Osteocyte (in vitro differentiated cells): ENCODE data around the gene NRF1. TPM values are rescaled to one million over a fixed set of nuclear protein-coding genes. Genes with fewer than 3 reads are reported as not detected.

Experiments used
- DNase-seq: peaks from one replicate; pipeline ENCODE4 v3.0.0; 2021; ENCODE audit warnings: mixed read lengths; ENCODE audit not compliant: unreplicated experiment; ENCODE audit errors: extremely low spot score
- H3K27ac Mint-ChIP-seq: one replicate; pipeline ENCODE4 v1.8.0; 2021; ENCODE audit warnings: mild to moderate bottlenecking, mixed read lengths; ENCODE audit not compliant: unreplicated experiment
- H3K27me3 Mint-ChIP-seq: one replicate; pipeline ENCODE4 v1.8.0; 2021; ENCODE audit warnings: mixed read lengths; ENCODE audit not compliant: unreplicated experiment
- H3K36me3 Mint-ChIP-seq: one replicate; pipeline ENCODE4 v1.8.0; 2021; ENCODE audit warnings: mixed read lengths; ENCODE audit not compliant: unreplicated experiment
- H3K4me1 Mint-ChIP-seq: one replicate; pipeline ENCODE4 v1.8.0; 2021; ENCODE audit warnings: mixed read lengths; ENCODE audit not compliant: unreplicated experiment
- H3K4me3 Mint-ChIP-seq: one replicate; pipeline ENCODE4 v1.8.0; 2021; ENCODE audit warnings: mild to moderate bottlenecking, moderate library complexity, mixed read lengths; ENCODE audit not compliant: unreplicated experiment
- H3K9me3 Mint-ChIP-seq: one replicate; pipeline ENCODE4 v1.8.0; 2021; ENCODE audit warnings: mixed read lengths; ENCODE audit not compliant: unreplicated experiment
- total RNA-seq: library from RNA; stranded (reverse); gene quantifications from 2 replicates; pipeline ENCODE4 v1.2.1, GENCODE V29; 2021
- TF ChIP-seq, protein P1 (sequence below): fragments of 200-600 bp; sonication (generic); IDR thresholded peaks from 2 replicates; pipeline ENCODE4 v1.5.0; 2021; ENCODE audit warnings: antibody characterized with exemption, mild to moderate bottlenecking, moderate library complexity

The NRF1 gene
- total RNA-seq, 1 donor from 2014 or later = 20.7 TPM

DNA sequence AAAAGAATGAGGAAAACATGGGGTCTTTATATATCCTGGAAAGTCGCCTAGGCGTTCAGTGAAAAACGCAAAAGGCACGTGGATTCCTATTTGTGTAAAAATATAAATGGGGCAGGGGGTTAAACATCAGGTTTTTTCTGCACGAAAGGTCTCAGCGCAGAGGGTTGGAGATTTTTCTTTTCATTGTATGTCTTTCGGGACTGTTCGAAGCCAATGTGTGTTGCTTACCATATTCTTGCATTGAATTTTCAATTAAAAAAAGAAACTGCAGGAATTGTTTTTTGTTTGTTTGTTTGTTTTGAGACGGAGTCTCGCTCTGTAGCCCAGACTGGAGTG, 172.0 kb downstream of the NRF1 start:
- Mint-ChIP-seq H3K9me3 (no peaks in the 10 kb centered on the region), H3K27ac (no peak overlapping the region), H3K27me3 (peaks cover 67% of the 10 kb centered on the region), H3K36me3 (no peaks in the 10 kb centered on the region), H3K4me1 (peaks cover 34% of the 10 kb centered on the region), H3K4me3 (peak overlapping the region; percentile 40)
- TF ChIP-seq, protein P1, sequence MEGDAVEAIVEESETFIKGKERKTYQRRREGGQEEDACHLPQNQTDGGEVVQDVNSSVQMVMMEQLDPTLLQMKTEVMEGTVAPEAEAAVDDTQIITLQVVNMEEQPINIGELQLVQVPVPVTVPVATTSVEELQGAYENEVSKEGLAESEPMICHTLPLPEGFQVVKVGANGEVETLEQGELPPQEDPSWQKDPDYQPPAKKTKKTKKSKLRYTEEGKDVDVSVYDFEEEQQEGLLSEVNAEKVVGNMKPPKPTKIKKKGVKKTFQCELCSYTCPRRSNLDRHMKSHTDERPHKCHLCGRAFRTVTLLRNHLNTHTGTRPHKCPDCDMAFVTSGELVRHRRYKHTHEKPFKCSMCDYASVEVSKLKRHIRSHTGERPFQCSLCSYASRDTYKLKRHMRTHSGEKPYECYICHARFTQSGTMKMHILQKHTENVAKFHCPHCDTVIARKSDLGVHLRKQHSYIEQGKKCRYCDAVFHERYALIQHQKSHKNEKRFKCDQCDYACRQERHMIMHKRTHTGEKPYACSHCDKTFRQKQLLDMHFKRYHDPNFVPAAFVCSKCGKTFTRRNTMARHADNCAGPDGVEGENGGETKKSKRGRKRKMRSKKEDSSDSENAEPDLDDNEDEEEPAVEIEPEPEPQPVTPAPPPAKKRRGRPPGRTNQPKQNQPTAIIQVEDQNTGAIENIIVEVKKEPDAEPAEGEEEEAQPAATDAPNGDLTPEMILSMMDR = no peak
- no peak for DNase-seq

DNA sequence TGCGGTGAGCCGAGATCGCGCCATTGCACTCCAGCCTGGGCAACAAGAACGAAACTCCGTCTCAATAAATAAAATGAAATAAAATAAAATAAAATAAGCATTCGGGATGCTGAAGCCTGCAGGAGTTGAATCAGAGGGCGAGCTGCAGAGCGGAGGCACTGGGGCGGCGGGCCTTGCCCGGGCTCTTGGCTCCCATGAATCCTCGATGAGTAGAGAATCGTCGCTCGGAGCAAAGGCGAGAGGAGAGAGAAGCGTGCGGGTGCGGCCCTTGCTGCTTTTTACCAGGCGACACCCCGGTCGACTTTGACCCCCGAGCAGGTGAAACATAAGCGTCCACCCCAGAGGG, 172.9 kb downstream of the NRF1 start:
- Mint-ChIP-seq H3K4me3 (no peak overlapping the region), H3K9me3 (no peaks in the 10 kb centered on the region), H3K36me3 (no peaks in the 10 kb centered on the region), H3K4me1 (peaks cover 34% of the 10 kb centered on the region), H3K27me3 (peaks cover 69% of the 10 kb centered on the region), H3K27ac (no peak overlapping the region)
- no peak for DNase-seq
- TF ChIP-seq, protein P1 = no peak

DNA sequence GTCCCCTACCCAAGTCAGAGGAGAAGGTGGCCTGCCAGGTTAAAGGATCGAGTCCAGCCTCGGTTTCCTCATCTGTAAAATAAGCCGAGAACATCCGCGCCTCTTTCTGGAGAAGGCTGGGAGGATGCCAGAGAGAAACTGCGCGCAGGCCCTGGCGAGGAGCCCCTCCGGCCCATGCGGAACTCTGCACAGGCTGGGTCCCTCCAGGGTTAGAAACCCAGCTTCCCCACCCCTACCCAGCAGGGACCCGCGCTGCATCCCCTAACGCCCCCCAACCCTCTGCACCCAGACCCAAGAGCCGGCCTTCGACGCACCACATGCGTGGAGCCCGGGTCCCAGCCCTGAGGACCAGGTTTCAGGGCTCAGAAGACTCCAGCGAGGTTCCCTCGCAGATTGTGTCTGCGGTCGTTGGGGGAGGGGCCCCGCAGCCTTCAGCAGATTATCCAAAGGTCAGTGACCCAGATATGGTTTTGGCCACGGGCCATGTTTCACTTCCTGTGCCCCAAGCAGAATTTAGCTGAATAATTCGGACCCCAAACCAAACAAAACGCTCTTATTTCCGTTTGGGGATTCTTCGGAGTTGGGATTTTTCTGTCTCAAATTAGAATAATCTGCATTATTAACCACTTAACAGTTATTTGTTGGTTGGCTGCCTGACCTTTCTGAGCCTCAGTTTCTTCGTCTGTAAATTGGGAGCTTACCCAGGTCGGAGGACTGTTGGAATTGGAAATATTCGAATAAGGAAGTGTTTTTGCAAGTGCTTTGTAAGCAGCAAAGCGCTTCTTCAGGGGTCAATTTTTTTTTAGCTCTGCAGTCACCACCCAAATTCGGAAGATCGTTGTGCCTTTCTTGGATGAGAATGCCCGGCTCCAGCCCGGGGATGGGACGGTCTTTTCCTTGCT, 173.5 kb downstream of the NRF1 start:
- Mint-ChIP-seq H3K9me3 (no peaks in the 10 kb centered on the region), H3K36me3 (no peaks in the 10 kb centered on the region), H3K4me1 (peaks cover 34% of the 10 kb centered on the region), H3K27me3 (peaks cover 72% of the 10 kb centered on the region), H3K27ac (no peak overlapping the region), H3K4me3 (no peak overlapping the region)
- DNase-seq = no peak
- TF ChIP-seq, protein P1 = no peak

DNA sequence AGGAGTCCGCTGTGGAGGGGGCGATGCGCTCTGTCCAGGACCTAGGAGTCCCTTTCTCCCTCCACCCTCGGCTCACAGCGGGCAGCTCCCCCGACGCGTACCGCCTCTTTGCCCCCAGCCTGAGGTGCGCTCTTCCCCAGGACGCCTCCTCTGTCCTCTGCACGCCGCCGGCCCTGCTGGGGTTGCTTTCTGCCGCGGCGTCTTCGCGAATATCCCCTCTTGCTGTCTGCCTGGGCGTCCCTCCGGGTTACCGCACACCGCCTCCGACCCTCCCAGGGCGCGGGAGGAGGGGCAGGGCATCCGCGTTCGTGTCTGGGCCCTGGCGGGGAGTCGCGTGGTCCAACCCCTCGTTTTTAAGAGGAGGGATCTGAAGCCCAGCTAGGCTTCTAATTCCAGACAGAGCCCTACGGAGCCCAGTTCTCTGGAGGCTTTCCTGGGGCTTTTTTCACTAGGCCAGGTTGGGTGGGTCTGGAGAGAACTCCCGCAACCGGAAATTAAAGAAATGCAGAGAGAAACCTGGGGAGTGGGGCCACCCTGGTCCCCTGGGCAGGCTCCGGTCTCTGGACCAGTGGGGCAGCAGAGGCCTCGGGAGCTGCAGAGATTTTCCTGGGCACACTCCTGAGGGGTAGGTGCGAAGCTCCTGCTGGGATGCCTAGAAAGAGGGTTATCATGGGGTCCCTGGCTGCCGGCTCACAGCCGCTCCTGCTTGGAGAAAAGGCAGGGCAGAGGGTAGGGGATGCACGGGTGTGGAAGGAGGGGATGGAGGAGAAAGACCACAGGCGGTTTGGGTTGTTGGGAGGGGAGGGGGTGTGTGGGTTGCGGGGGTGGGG, 174.4 kb downstream of the NRF1 start:
- Mint-ChIP-seq H3K4me3 (peak overlapping the region; percentile 35), H3K9me3 (no peaks in the 10 kb centered on the region), H3K27me3 (peaks cover 71% of the 10 kb centered on the region), H3K36me3 (no peaks in the 10 kb centered on the region), H3K4me1 (peaks cover 33% of the 10 kb centered on the region), H3K27ac (no peak overlapping the region)
- TF ChIP-seq, protein P1 = no peak
- no peak for DNase-seq
